ENCODE measurements around the gene KCNH2.

- TF ChIP-seq CTCF (IDR thresholded peaks at IDR 0.05) (no peak), POLR2A (IDR thresholded peaks at IDR 0.05) (no peak)
Observed at GRCh38 chr7:150977382-150978125, 567 bp downstream of the KCNH2 start.

Data from stomach (tissue), 4 donors.